ENCODE measurements around the gene LAMA5. TPM values are rescaled to one million over a fixed set of nuclear protein-coding genes. Genes with fewer than 3 reads are reported as not detected.

The LAMA5 gene
- total and polyA plus RNA-seq, 7 donors = 1.8 to 409 (median 56.5) TPM

DNA sequence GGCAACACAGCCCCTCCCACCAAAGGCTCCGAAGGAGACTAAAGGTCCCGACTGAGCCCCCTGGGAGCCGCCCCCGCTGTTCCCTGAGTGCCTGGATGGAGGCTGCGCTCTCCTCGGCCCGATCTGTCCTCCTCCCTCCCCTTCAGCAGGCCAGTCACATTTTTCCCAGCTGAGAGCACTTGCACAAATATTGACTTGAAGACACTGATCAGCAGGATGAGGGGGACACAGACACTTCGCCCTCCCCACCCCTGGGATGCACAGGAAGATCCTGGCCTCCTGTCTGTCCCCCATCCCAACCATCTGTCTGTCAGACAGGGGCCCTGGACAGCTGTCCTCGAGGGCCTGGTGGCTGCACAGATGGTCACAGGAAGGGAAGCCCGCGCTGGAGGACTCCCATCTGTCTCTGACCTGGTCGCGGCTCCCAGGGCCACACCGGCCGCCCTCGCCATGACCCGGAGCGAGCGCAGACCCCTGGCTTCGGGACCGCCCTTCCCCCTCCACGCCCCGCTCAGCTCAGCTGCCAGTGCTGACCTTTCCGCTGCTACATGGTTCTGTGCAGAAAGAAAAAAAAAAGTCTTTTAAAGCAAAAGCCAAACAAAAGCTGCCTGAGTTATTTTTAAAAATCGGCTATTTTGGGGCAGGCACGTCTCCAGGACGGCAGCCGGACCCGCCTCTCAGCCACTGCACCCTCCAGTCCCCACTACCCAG, 11.1 kb downstream of the LAMA5 start:
- Histone ChIP-seq H3K4me3 (peak overlapping the region; percentile 6 to 28 (median 22)), H3K4me1 (peaks cover 0 to 89% (median 88%) of the 10 kb centered on the region in 4 donors), H3K27me3 (no peaks in the 10 kb centered on the region), H3K36me3 (peaks cover 8 to 17% (median 13%) of the 10 kb centered on the region in 4 donors), H3K9me3 (no peaks in the 10 kb centered on the region), H3K27ac (peak overlapping the region; percentile 90 to 99 (median 94))
- TF ChIP-seq EP300 (IDR thresholded peaks at IDR 0.05) (no peak), POLR2AphosphoS5 (IDR thresholded peaks at IDR 0.05) (no peak), POLR2A (IDR thresholded peaks at IDR 0.05) (no peak)
- TF ChIP-seq, protein P1, sequence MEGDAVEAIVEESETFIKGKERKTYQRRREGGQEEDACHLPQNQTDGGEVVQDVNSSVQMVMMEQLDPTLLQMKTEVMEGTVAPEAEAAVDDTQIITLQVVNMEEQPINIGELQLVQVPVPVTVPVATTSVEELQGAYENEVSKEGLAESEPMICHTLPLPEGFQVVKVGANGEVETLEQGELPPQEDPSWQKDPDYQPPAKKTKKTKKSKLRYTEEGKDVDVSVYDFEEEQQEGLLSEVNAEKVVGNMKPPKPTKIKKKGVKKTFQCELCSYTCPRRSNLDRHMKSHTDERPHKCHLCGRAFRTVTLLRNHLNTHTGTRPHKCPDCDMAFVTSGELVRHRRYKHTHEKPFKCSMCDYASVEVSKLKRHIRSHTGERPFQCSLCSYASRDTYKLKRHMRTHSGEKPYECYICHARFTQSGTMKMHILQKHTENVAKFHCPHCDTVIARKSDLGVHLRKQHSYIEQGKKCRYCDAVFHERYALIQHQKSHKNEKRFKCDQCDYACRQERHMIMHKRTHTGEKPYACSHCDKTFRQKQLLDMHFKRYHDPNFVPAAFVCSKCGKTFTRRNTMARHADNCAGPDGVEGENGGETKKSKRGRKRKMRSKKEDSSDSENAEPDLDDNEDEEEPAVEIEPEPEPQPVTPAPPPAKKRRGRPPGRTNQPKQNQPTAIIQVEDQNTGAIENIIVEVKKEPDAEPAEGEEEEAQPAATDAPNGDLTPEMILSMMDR (IDR thresholded peaks at IDR 0.05) = no peak
- intact Hi-C loops (cut with DNase I) = no loop called here
- 64 to 74% methylated on average over 29 of the region's 29 CpGs for WGBS, 2 donors
- peak; percentile 74 for DNase-seq

DNA sequence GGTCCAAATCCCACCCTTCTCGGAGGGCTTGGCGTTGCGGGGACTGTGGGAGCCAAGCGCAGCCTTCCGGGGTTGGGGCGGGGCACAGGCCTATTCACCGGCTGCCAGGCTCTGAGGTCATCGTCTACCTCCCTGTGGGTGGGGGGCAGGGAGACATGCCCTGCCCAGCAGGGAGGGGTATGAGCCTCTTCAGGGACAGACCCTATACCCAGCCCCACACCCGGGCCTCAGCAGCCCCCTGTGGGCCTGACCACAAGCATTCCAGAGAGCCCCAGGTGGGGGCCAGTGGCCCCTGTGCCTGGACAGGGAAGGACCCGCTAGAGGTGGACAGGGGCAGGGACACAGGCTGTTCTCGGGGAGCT, 11.6 kb downstream of the LAMA5 start:
- H3K36me3 ChIP-seq = peaks cover 11 to 21% (median 17%) of the 10 kb centered on the region in 4 donors
- DNase-seq = peak; percentile 88
- H3K4me3 ChIP-seq = peak overlapping the region; percentile 6 to 28 (median 22)
- TF ChIP-seq POLR2A (IDR thresholded peaks at IDR 0.05) (no peak), EP300 (IDR thresholded peaks at IDR 0.05) (peak in 1 of 4 donors; percentile 14), POLR2AphosphoS5 (IDR thresholded peaks at IDR 0.05) (no peak)
- TF ChIP-seq, protein P1 (IDR thresholded peaks at IDR 0.05) = no peak
- intact Hi-C loops (cut with DNase I) = no loop called here
- peaks cover 0 to 84% (median 83%) of the 10 kb centered on the region in 4 donors for H3K4me1 ChIP-seq
- 31 to 65% methylated on average over 11 of the region's 11 CpGs for WGBS, 2 donors
- H3K27me3 ChIP-seq = no peaks in the 10 kb centered on the region
- no peaks in the 10 kb centered on the region for H3K9me3 ChIP-seq
- peak overlapping the region; percentile 90 to 99 (median 94) for H3K27ac ChIP-seq

GRCh38 chr20:62354811-62355341, 12.2 kb downstream of the LAMA5 start:
- DNase-seq = peak; percentile 61
- TF ChIP-seq, protein P1 (IDR thresholded peaks at IDR 0.05) = no peak
- TF ChIP-seq EP300 (IDR thresholded peaks at IDR 0.05) (no peak), POLR2A (IDR thresholded peaks at IDR 0.05) (no peak), POLR2AphosphoS5 (IDR thresholded peaks at IDR 0.05) (no peak)
- no peaks in the 10 kb centered on the region for H3K27me3 ChIP-seq
- peak overlapping the region in 2 of 4 donors; percentile 27 to 28 for H3K4me3 ChIP-seq
- WGBS, 2 donors = 67 to 73% methylated on average over 16 of the region's 16 CpGs
- peak overlapping the region; percentile 90 to 99 (median 94) for H3K27ac ChIP-seq
- H3K36me3 ChIP-seq = peaks cover 11 to 27% (median 20%) of the 10 kb centered on the region in 4 donors
- intact Hi-C loops (cut with DNase I) = no loop called here
- H3K4me1 ChIP-seq = peaks cover 0 to 81% (median 80%) of the 10 kb centered on the region in 4 donors
- no peaks in the 10 kb centered on the region for H3K9me3 ChIP-seq

DNA sequence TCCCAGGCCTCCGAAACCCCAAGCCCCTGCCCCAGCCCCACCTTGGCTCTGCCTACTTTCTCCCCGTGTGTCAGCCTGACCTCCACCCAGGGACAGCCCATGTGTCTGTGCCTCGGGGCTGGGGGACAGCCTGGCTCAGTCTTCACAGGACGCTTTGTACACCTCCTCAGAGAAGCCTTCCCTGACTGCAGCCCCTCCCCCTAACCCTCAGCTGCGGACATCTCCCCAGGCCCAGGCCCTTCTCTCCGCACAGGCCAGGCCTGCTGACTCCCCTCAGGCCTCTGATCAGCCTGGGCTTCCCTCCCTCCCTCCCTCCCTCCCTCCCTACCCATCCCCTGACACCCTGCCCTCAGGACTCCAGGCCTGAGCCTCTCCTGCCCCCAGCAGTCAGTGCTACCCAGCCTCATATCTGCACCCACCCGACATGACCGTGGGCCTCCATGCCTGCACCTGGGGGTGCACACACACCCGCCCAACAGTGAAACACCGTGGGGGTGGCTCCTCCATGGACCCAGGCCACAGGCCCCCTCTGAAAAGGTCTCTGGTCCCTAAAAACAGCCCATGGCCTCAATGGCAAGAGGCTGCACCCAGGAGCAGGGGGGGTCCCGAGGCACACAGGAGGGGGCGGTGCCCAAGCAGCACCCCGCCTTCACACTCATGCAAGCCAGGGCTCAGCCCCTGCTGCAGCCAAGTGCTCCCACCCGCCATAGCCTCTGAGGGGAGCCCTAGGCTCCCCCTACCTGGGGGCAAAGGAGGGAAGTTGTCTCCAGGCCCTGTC, 12.9 kb downstream of the LAMA5 start:
- Histone ChIP-seq H3K36me3 (peaks cover 11 to 29% (median 21%) of the 10 kb centered on the region in 4 donors), H3K27me3 (no peaks in the 10 kb centered on the region), H3K27ac (peak overlapping the region; percentile 90 to 99 (median 94)), H3K9me3 (no peaks in the 10 kb centered on the region), H3K4me3 (no peak overlapping the region), H3K4me1 (peaks cover 0 to 75% (median 73%) of the 10 kb centered on the region in 4 donors)
- DNase-seq = no peak
- 81 to 86% methylated on average over 14 of the region's 14 CpGs for WGBS, 2 donors
- intact Hi-C loops (cut with DNase I) = no loop called here
- TF ChIP-seq POLR2A (IDR thresholded peaks at IDR 0.05) (no peak), EP300 (IDR thresholded peaks at IDR 0.05) (no peak), POLR2AphosphoS5 (IDR thresholded peaks at IDR 0.05) (no peak)
- TF ChIP-seq, protein P1 (IDR thresholded peaks at IDR 0.05) = no peak

All from sigmoid colon (tissue), 7 donors.